OCI-M1 (cell line): ENCODE results near the gene EDARADD.

Experiments used
- DNase-seq: peaks from one replicate; lab custom pipeline; 2025; lab: John Stamatoyannopoulos, UW

The EDARADD gene

DNA sequence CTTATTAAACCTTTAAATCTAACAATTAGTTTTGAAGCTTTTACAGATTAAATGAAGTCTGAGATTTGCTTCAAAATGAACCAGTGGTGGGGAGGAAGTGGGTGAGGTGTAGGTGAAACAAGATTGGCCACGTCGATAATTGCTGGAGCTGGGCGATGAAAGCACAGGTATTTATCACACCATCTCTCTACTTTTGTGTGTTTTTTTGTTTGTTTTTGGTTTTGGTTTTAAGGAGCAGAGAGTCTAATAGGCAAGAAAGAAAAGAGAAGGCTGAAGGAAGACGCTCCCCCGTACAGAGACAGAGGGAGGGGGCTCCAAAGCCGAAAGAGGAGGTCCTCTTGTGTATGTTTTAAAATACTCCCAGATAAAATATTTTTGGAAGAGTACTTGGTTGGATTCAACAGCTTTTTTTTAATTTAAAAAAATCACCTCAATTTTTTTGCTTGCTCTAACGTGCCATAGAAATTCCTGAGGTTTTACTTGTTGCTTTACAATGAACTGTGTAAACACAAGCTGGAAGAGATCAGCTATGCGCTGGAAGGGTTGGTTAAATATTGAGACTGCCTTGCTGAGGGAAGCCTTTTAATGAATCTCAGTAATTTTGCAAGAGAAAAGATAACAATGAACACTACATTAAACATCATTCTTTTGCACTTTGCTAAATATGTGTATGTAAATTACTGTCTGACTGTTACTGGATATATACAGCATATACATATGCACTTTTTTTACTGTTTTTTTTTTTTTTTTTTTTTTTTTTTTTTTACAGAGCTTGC lies 123.0 kb downstream of the EDARADD start:
- DNase-seq, result no peak

GRCh38 chr1:236518322-236518721 lies 124.2 kb downstream of the EDARADD start:
- DNase-seq, result no peak

GRCh38 chr1:236520445-236521005 lies 126.4 kb downstream of the EDARADD start:
- DNase-seq, result no peak

DNA sequence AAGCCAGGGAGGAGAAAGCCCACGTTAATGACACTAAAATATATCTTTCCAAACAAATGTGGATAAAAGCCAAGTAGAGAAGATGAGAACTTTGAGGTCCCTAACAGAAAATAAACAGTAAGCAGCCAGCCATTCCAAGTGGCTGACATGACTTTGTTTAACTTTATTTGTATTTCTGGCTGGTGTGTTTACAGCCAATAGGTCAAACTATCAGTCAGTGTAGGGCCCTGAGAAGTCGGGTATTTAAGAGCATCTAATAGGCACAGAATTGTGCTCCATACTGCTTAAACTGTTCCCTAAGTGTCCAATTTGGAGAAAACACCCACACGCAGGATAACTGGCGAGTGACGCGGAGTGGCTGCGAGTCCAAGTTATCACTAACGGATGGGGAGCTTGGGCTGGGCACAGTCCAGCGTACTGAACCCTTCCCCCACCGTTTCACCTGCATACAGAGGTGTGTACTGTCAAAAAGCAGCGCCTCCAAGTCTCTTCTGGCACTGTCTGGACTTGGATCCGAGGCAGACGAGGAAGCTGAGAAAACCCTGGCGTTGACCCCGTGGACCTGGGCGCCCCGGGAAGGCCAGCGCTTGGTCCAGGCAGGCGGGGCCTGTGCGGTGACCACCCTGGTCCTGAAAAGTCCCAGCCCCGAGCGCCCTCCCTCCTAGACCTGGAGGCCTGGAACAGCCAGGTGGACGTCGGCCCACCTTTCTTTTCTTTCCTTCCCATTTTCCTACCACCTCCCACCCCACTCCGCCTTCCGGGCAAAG lies 129.0 kb downstream of the EDARADD start:
- DNase-seq, result no peak

- DNase-seq, result peak; percentile 76
Measured at GRCh38 chr1:236523704-236524141, 129.6 kb downstream of the EDARADD start, which contains the start of gene LGALS8. Gene LGALS8, plus strand, starts transcription at chr1:236523982. Its CDS starts 2,089 bp downstream, at chr1:236526071.

- DNase-seq, result peak; percentile 89
Measured at GRCh38 chr1:236524142-236524894, 130.2 kb downstream of the EDARADD start.

GRCh38 chr1:236524895-236525184 lies 130.8 kb downstream of the EDARADD start:
- DNase-seq, result no peak

GRCh38 chr1:236526079-236526478 lies 132.0 kb downstream of the EDARADD start:
- no peak for DNase-seq

DNA sequence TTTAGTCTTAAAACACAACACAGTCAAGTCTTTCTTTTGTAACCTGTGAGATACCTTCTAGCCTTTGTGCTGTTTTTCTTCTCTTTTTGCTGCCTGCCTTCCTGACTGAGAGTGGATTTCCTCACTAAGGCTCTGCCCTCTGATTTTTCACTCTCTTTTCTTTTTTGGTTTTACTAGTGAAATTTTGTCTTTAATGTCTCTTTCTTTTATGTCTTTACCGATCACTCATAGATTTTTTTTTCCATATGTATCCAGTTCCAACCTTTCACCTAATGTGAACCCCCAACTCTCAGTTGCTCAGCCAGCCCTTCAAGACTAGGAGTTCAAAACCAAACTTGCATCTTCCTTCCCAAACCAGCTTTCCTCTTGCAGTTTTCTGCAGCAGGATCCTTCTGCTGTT lies 136.2 kb downstream of the EDARADD start:
- no peak for DNase-seq

DNA sequence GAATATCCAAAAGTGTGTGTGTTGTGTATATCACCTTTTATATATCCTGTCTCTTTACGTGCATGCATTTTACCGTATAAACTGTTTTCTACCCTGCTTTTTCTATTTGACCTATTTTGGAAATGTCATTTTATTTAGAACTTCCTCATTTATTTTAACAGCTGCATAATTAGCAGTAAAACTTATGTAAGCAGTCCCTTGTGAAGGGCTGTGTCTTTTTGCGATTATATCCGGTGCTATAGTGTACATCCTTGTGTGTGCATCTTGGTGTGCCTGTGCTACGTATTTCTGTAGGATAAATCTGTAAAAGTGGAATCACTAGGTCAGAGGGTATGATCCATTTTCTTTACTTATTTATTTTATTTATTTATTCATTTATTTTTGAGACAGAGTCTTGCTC lies 136.9 kb downstream of the EDARADD start:
- no peak for DNase-seq

DNA sequence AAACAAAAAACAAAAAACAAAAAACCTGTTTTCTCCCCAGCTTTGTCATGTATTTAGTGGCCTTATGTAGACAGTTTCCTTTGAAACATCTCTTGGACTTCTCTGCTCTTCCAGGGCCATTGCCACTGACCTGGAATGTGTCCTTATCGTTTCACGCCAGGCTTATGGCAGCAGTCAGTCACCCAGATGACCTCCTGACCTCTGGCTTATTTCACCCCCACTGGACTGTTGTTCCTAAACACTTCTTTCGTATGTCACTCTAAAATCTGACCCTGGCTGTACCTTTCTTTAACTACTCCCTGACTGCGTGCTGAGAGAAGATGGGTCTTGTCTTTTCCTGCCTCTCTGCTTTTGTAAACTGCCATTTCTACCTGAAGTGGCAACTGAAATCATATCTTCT lies 138.8 kb downstream of the EDARADD start:
- DNase-seq, result no peak

GRCh38 chr1:236534151-236534651 lies 140.1 kb downstream of the EDARADD start:
- DNase-seq, result no peak
